Choroid plexus epithelial cell (primary cell): Measurements from ENCODE around the gene CNTNAP4.

Source experiments
- DNase-seq: peaks from one replicate; pipeline ENCODE4 v3.0.0-alpha.2; 2010; ENCODE audit warnings: low read depth
- H3K4me3 ChIP-seq: 2 replicates; pipeline ENCODE4 v1.5.1; 2011; ENCODE audit warnings: low read depth, mild to moderate bottlenecking, control low read depth, low read length, moderate library complexity
- CTCF ChIP-seq: conservative IDR thresholded peaks from 2 replicates; pipeline ENCODE4 v1.5.1; 2011; ENCODE audit warnings: low read depth, mild to moderate bottlenecking, control low read depth, inconsistent platforms, low read length, moderate library complexity

CNTNAP4 gene

GRCh38 chr16:76243620-76244019 is 33.6 kb upstream of the CNTNAP4 start:
- TF ChIP-seq CTCF: no peak
- no peak for DNase-seq
- H3K4me3 ChIP-seq: no peak overlapping the region

- DNase-seq: no peak
- TF ChIP-seq CTCF: no peak
- H3K4me3 ChIP-seq: no peak overlapping the region
These were observed 30.6 kb upstream of the CNTNAP4 start for GRCh38 chr16:76246587-76246986.

- H3K4me3 ChIP-seq: no peak overlapping the region
- TF ChIP-seq CTCF: peak; percentile 27
- peak; percentile 1 for DNase-seq
These were observed 11.7 kb upstream of the CNTNAP4 start for GRCh38 chr16:76265434-76266045.

- TF ChIP-seq CTCF: no peak
- DNase-seq: no peak
- H3K4me3 ChIP-seq: no peak overlapping the region
These were observed 8.4 kb upstream of the CNTNAP4 start for GRCh38 chr16:76268824-76269223.

- no peak for TF ChIP-seq CTCF
- no peak overlapping the region for H3K4me3 ChIP-seq
- no peak for DNase-seq
These were observed 344 bp downstream of the CNTNAP4 start for GRCh38 chr16:76277460-76278030.

GRCh38 chr16:76278086-76278485 is 885 bp downstream of the CNTNAP4 start:
- TF ChIP-seq CTCF: no peak
- DNase-seq: no peak
- H3K4me3 ChIP-seq: no peak overlapping the region

GRCh38 chr16:76278980-76279379 is 1.8 kb downstream of the CNTNAP4 start:
- DNase-seq: peak; percentile 3

More at GRCh38 chr16:76278980-76279379, 1.8 kb downstream of the CNTNAP4 start:
- H3K4me3 ChIP-seq: no peak overlapping the region
- TF ChIP-seq CTCF: no peak
